Inflammatory macrophage treated with lipopolysaccharide for 4 hours (primary cell): ENCODE data around the gene SH3BP4.

ENCODE experiments used
- DNase-seq: peaks from one replicate; pipeline ENCODE4 v3.0.0-alpha.2; 2020

SH3BP4 gene

GRCh38 chr2:234968631-234969305 lies 17.0 kb downstream of the SH3BP4 start:
- DNase-seq = no peak

- DNase-seq = no peak
Observed at GRCh38 chr2:234969306-234970098, 17.7 kb downstream of the SH3BP4 start.

- no peak for DNase-seq
Observed at GRCh38 chr2:234970099-234970440, 18.3 kb downstream of the SH3BP4 start.

GRCh38 chr2:234970477-234970882 lies 18.7 kb downstream of the SH3BP4 start:
- DNase-seq = no peak

- DNase-seq = no peak
Observed at GRCh38 chr2:234971496-234971895, 19.7 kb downstream of the SH3BP4 start.

GRCh38 chr2:234973008-234973407 lies 21.2 kb downstream of the SH3BP4 start:
- DNase-seq = no peak

GRCh38 chr2:234974501-234975385 lies 22.9 kb downstream of the SH3BP4 start:
- no peak for DNase-seq

- no peak for DNase-seq
Observed at GRCh38 chr2:234975611-234976010, 23.8 kb downstream of the SH3BP4 start.

GRCh38 chr2:234976479-234977227 lies 24.8 kb downstream of the SH3BP4 start:
- DNase-seq = no peak

- no peak for DNase-seq
Observed at GRCh38 chr2:234977228-234977679, 25.4 kb downstream of the SH3BP4 start.

- DNase-seq = no peak
Observed at GRCh38 chr2:234978466-234979203, 26.8 kb downstream of the SH3BP4 start.

- DNase-seq = no peak
Observed at GRCh38 chr2:234979204-234980167, 27.7 kb downstream of the SH3BP4 start.

- no peak for DNase-seq
Observed at GRCh38 chr2:234980451-234981187, 28.8 kb downstream of the SH3BP4 start.

GRCh38 chr2:234981197-234982095 lies 29.6 kb downstream of the SH3BP4 start:
- DNase-seq = no peak

- no peak for DNase-seq
Observed at GRCh38 chr2:234982096-234982834, 30.4 kb downstream of the SH3BP4 start.

- no peak for DNase-seq
Observed at GRCh38 chr2:234983011-234983726, 31.4 kb downstream of the SH3BP4 start.

GRCh38 chr2:234985608-234986245 lies 33.9 kb downstream of the SH3BP4 start:
- DNase-seq = no peak
